Measurements from ENCODE around the gene PTGR3. TPM values are rescaled to one million over a fixed set of nuclear protein-coding genes. Genes with fewer than 3 reads are reported as not detected.

Gene PTGR3
- total RNA-seq, 2 donors from 2014 or later = 25.6 to 32.2 TPM

DNA sequence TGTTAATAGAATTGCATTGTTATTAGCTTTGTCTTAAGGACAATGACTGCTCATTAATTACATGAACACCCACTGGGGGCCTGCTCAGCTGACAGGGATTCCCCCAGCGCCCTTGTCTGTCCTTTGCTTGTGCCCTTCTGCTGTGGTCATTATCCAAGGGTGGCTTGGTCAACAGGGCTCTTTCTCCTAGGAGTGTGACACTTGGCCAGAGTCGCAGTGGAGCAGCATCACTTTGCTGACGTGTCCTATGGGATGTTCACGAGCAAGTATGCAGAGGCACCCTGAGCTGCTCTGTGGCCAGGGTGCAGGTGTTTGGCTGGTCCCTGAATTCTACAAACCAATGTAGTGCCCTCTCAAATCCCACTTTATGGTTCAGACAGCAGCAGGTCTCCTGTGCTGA, 46.0 kb downstream of the PTGR3 start:
- intact Hi-C loops (cut with DNase I) = no loop called here
- 90% methylated on average over 4 of the region's 4 CpGs for WGBS
- Histone ChIP-seq H3K4me3 (no peak overlapping the region), H3K9me3 (no peaks in the 10 kb centered on the region), H3K4me1 (replicated peaks) (no peaks in the 10 kb centered on the region), H3K27ac (no peak overlapping the region), H3K36me3 (no peaks in the 10 kb centered on the region), H3K27me3 (replicated peaks; ENCODE audit: insufficient read depth) (no peaks in the 10 kb centered on the region)
- TF ChIP-seq, protein P1, sequence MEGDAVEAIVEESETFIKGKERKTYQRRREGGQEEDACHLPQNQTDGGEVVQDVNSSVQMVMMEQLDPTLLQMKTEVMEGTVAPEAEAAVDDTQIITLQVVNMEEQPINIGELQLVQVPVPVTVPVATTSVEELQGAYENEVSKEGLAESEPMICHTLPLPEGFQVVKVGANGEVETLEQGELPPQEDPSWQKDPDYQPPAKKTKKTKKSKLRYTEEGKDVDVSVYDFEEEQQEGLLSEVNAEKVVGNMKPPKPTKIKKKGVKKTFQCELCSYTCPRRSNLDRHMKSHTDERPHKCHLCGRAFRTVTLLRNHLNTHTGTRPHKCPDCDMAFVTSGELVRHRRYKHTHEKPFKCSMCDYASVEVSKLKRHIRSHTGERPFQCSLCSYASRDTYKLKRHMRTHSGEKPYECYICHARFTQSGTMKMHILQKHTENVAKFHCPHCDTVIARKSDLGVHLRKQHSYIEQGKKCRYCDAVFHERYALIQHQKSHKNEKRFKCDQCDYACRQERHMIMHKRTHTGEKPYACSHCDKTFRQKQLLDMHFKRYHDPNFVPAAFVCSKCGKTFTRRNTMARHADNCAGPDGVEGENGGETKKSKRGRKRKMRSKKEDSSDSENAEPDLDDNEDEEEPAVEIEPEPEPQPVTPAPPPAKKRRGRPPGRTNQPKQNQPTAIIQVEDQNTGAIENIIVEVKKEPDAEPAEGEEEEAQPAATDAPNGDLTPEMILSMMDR (IDR thresholded peaks at IDR 0.05) = no peak
- TF ChIP-seq POLR2A (IDR thresholded peaks at IDR 0.05) (no peak), POLR2AphosphoS5 (IDR thresholded peaks at IDR 0.05) (no peak)
- DNase-seq (ENCODE audit: low spot score) = no peak

DNA sequence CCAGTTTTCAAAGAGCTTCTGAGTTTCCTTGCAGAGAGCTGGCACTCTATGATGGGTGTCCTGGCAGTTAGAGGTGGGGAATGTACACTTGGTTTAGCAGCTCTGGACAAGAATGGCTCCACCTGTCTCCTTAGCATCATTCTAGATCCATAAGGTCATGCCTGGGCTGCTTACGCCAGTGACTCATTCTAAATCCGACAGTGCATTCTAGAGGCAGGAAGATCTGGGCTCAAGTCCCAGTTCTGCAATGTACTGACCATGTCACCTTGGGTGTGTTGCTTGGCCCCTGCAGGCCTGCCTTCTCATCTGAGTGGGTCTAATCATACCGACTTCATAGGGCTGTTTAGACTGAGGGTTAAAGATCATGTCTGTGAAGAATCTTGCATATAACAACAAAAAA, 46.5 kb downstream of the PTGR3 start:
- H3K27ac ChIP-seq = no peak overlapping the region
- no peaks in the 10 kb centered on the region for H3K27me3 ChIP-seq (replicated peaks; ENCODE audit: insufficient read depth)
- H3K4me3 ChIP-seq = no peak overlapping the region
- H3K4me1 ChIP-seq (replicated peaks) = no peaks in the 10 kb centered on the region
- intact Hi-C loops (cut with DNase I) = no loop called here
- no peak for TF ChIP-seq POLR2AphosphoS5 (IDR thresholded peaks at IDR 0.05)
- TF ChIP-seq, protein P1 (IDR thresholded peaks at IDR 0.05) = no peak
- no peak for TF ChIP-seq POLR2A (IDR thresholded peaks at IDR 0.05)
- H3K36me3 ChIP-seq = no peaks in the 10 kb centered on the region
- DNase-seq (ENCODE audit: low spot score) = no peak
- 57% methylated on average over 3 of the region's 3 CpGs for WGBS
- no peaks in the 10 kb centered on the region for H3K9me3 ChIP-seq

DNA sequence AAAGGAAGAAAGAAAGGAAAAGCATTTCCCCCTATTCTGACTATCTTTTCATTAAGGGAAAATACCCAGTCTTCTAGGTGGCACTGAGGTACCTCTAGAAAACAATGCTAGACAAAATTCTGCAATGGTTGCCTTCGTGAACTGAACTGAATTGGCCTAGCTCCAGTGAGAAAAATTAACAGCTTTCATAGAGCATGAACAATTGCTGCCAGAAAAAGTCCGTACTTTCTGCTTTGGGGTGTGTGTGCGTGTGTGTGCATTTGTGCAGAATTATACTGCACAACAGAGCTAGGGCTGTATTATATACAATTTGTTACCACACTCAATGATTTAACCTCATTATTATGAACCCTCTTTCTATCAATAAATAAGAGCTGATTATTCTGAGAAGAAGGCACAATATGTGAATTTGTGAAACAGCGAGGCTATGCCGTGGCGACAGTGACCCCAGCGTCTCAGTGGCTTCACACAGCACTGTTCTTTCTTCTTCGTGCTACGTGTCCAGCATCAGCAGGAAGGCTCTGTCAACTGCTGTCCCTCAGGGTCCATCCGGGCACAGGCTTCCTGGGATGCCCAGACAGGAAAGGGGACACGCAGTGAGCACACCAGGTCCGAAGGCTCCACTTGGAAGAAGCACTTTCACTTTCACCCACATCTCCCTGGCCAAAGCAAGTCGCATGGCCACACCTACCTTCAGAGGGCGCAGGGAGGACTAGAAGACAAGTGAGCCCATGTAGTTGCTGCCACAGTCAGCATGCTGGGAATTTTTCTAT, 47.5 kb downstream of the PTGR3 start:
- DNase-seq (ENCODE audit: low spot score) = no peak
- TF ChIP-seq, protein P1 (IDR thresholded peaks at IDR 0.05) = no peak
- TF ChIP-seq POLR2A (IDR thresholded peaks at IDR 0.05) (no peak), POLR2AphosphoS5 (IDR thresholded peaks at IDR 0.05) (no peak)
- no peaks in the 10 kb centered on the region for H3K27me3 ChIP-seq (replicated peaks; ENCODE audit: insufficient read depth)
- no peak overlapping the region for H3K27ac ChIP-seq
- H3K9me3 ChIP-seq = no peaks in the 10 kb centered on the region
- intact Hi-C loops (cut with DNase I) = no loop called here
- no peaks in the 10 kb centered on the region for H3K36me3 ChIP-seq
- 66% methylated on average over 14 of the region's 14 CpGs for WGBS
- peak overlapping the region in 1 of 2 donors; percentile 14 for H3K4me3 ChIP-seq
- H3K4me1 ChIP-seq (replicated peaks) = no peaks in the 10 kb centered on the region

DNA sequence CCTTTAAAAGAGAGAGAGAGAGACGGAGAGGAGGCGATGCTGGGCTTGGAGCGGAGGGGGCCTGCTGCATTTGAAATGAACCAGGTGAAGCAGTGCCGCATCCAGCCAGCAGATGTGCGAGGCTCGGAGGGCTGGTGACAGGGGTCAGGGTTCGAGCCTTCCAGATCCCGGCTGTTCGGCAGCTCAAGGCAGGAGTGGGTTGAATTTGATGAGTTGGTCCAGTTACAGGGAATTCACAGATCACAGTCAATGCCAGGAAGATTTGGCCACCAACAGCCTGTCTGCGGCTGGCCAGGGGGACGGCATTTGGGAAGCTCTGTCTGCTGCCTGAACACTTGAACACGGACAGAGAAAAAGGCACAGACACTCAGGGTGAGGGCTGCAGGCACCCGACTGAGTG, 48.6 kb downstream of the PTGR3 start:
- H3K4me3 ChIP-seq = no peak overlapping the region
- WGBS = 24% methylated on average over 13 of the region's 13 CpGs
- intact Hi-C loops (cut with DNase I) = no loop called here
- no peaks in the 10 kb centered on the region for H3K27me3 ChIP-seq (replicated peaks; ENCODE audit: insufficient read depth)
- H3K4me1 ChIP-seq (replicated peaks) = no peaks in the 10 kb centered on the region
- H3K27ac ChIP-seq = no peak overlapping the region
- H3K36me3 ChIP-seq = no peaks in the 10 kb centered on the region
- no peaks in the 10 kb centered on the region for H3K9me3 ChIP-seq
- DNase-seq (ENCODE audit: low spot score) = no peak
- TF ChIP-seq POLR2AphosphoS5 (IDR thresholded peaks at IDR 0.05) = no peak
- no peak for TF ChIP-seq POLR2A (IDR thresholded peaks at IDR 0.05)
- TF ChIP-seq, protein P1 (IDR thresholded peaks at IDR 0.05) = no peak
